ENCODE results near the gene R3HDM1.
"Not testable (repeated sequence)": the region's sequence is repeated elsewhere in the genome, so short reads cannot be mapped to it uniquely, and the experiment has no call there.

The R3HDM1 gene

GRCh38 chr2:135531231-135532197, at the start of gene R3HDM1:
TSS of gene R3HDM1 (plus strand) at chr2:135531484. CDS start at chr2:135604846, 73,362 bp downstream.
- peak; percentile 92 to 95 for DNase-seq

DNA sequence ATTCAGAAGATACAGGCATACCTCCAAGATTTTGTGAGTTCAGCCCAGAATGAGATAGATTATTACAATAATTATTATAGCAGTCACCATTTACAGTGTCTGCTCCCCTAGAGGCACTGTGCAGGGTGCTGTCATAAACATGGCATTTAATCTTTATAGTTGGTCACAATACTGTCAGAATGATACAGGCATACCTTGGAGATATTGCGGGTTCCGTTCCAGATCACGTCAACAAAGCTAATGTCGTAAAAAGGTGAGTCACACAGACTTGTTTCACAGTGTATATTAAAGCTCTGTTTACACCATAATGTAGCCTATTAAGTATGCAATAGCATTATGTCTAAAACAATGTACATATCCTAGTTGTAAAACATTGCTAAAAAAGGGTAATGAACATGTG, 45.8 kb upstream of the R3HDM1 start:
- DNase-seq, result no peak

DNA sequence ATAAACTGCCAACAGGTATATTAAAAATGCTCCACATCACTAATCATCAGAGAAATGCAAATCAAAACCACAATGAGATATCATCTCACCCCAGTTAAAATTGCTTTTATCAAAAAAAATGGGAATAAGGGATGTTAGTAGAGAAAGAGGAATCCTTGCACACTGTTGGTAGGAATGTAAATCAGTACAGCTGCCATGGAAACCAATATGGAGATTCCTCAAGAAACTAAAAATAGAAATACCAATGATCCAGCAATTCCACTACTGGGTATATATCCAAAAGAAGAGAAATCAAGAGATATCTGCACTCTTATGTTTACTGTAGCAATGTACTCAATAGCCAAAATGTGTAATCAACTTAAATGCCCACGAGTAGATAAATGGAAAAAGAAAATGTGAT, 40.9 kb upstream of the R3HDM1 start:
- no peak for DNase-seq

- no peak for DNase-seq
Measured at GRCh38 chr2:135494503-135494902, 36.8 kb upstream of the R3HDM1 start.

- DNase-seq, result no peak
Measured at GRCh38 chr2:135494917-135495316, 36.4 kb upstream of the R3HDM1 start.

DNA sequence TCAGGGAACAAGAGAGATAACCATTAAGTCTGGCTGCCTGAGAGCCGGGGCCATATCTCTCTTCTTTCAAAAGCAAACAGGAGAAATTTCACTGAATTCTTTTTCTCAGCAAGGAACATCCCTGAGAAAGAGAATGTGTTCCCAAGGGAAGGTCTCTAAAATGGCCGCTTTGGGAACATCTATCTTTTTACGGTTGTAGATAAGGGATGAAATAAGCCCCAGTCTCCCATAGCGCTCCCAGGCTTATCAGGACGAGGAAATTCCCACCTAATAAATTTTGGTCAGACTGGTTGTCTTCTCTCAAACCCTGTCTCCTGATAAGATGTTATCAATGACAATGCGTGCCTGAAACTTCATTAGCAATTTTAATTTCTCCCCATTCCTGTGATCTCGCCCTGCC, 32.7 kb upstream of the R3HDM1 start:
- DNase-seq, result not testable (repeated sequence)

GRCh38 chr2:135504811-135505210, 26.5 kb upstream of the R3HDM1 start:
- no peak for DNase-seq

DNA sequence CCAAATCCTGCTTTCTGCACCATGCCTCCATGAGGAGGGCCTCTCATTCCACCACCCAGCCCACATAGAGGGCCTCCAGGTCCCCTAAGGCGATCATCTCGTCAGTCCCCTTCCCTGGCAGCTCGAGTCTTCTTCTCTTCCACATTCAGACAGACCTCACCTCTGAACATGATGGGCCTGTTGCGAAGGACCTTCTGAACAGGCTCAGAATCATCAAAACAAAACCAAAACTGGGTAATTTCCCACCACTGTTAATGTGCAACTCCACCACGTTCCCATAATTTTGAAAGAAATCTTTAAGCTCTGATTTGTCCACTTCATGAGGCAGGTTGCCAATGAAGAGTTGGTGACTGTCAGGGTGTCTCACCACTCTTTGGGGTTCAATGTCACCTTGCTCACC, 20.7 kb upstream of the R3HDM1 start:
- no peak for DNase-seq

GRCh38 chr2:135512099-135512498, 19.2 kb upstream of the R3HDM1 start:
- DNase-seq, result no peak

DNA sequence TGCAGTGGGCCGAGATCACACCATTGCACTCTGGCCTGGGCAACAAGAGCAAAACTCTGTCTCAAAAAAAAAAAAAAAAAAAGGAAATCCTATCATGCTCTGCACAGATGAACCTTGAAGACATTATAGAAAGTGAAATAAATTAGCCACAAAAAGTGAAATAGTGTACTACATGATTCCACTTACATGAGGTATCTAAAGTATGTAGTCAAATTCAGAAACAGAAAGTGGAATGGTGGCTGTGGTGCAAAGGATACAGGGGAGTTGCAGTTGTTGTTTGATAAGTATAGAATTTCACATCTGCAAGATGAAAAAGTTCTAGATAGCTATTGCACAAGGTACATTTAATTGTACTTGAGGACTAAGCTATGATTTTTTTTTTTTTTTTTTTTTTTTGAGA, 5.5 kb upstream of the R3HDM1 start:
- no peak for DNase-seq

DNA sequence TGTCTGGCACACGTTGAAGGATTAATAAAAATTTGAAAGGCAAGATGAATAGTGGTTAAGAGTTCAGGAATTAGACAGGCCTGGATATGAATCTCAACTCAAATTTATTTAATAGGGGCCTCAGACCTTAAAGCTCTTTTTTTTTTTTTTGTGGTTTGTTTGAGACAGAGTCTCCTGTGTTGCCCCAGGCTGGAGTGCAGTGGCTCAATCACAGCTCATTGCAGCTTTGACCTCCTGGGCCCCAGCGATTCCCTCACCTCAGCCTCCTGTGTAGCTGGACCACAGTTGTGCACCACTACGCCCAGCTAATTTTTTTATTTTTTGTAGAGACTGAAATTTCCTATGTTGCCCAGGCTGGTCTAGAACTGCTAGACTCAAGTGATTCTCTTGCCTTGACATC, 3.3 kb upstream of the R3HDM1 start:
- DNase-seq, result no peak

DNA sequence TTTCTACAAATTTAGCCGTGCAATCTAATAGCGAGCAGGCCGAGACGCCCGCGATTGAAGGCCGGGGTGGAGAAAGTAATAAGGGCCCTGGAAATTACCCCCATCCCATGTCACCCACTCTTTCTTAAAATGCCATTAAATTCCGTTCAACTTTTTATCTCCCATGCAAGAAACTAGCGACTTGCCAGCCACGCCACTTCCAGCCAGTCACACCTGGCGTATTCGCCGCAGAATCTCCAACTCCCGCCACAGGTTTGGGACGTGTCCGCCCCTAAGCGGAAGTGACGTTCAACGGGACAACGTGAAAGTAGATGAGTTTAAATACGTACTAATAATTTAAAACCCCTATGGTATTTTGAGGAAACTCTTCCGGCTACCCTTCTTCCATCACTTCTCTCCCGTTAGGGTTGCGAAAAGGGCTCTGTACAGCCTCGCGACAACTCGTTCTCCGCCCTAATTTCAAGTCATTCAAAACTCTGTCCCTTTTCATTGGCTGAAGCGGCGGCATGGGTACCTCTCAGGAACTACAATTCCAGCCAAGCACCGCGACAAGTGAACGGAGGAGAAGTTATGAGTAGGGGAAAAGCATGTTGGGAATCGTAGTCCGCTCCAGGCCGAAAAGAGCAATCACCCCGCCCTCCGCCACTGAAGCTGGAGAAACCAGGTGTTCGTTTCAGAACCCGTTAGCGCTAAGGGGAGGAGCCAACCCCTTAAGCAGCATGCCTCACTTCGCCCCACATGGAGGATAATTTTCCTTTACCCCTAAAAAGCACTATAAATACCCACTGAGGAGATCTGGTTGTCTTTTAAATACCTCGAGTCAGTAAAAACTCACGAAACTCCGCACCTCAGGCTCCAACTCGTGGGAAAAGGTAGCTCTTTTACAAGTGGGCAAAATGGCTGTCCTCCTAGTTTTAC, 712 bp upstream of the R3HDM1 start, which contains the start of gene ZRANB3:
Gene ZRANB3, minus strand, starts transcription at position 906 of the 918 bp plus-strand sequence.
- DNase-seq, result peak; percentile 84 to 95

DNA sequence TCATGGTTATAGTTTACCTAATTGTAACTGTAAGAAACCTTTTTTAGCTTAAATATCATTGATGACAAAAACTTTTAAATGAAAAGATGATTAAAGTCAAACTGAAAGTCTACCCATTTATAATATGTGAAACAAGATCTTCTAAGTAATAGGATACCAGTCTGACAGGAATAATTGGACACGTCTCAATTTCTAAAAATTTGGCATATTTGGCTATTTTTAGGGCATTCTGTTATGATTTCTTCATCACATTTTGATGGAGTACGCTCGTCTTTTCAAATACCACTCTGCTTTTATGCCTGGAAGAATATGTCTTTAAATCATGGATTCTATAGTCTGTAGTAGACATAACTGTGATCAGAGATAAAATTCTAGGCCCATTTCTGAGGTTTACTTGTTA, 1.3 kb downstream of the R3HDM1 start:
- no peak for DNase-seq

- not testable (repeated sequence) for DNase-seq
Measured at GRCh38 chr2:135533545-135533944, 2.3 kb downstream of the R3HDM1 start.

DNA sequence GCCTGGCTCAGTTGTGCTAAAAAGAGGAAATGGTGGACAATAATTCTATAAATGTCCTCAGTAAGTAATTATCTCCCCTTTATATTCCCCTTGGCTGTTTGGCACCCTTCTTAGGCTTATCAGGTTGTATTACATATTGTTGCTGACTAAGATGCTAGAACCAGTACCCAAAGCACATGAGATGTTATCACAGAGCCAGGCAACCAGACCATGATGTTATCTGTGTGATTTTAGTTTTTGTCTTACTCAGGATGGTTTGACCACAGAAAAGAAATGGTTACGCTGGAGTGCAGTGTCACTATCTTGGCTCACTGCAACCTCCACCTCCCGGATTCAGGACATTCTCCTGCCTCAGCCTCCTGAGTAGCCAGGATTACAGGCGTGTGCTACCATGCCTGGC, 15.2 kb downstream of the R3HDM1 start:
- DNase-seq, result no peak

DNA sequence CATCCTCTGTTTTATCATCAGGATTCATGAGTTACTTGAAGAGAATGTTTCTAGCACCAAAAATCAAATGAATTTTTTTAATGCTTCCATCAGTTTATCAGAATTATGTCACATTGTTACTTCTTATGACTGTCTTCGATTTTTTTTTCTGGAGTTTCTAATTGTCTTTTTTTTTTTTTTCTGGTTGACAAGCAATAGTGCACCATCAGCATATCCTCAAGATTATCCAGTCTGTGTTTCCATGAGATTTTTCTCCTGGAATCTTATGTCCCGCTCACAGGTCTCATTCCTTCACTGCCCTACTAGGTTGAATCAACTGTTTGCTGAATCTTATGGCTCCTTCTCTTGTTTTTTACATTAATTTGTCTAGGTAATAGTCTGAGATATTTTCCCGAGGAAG, 16.0 kb downstream of the R3HDM1 start:
- no peak for DNase-seq

GRCh38 chr2:135551356-135551755, 20.1 kb downstream of the R3HDM1 start:
- no peak for DNase-seq

- no peak for DNase-seq
Measured at GRCh38 chr2:135552887-135553286, 21.6 kb downstream of the R3HDM1 start.

DNA sequence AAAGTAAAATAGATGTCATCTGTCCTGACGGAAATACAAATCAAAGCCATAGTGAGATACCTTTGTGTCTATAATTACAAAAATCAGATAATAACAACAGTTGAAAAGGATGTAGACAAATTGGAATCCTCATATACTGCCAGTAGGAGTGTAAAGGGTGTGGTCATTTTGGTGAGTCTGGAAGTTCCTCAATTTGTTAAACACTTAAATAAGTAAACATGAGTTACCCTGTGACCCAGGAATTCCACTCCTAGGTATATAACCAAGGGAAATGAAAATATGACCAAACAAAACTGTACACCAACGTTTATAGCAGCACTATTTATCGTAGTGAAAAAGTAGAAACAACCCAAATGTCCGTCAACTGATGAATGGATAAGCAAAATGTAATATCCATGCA, 24.0 kb downstream of the R3HDM1 start:
- DNase-seq, result no peak

DNA sequence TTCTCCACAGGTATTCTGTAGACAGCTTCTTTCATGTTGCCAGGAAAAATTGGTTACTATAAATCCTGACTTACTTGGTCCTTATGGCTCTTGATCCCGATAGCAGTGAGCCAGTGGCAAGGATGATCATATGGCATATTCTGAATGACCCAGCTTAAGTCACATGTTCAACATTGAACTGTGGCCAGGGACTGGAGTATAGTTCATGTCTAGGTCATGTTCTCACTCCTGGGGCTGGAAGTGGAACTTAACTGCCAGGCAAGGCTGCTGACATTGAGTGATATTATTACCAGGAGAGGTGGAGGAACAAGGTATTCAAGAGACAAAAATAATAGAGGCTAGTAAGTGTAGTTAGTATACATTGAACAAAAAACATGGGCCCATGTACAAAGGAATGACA, 26.2 kb downstream of the R3HDM1 start:
- no peak for DNase-seq

- no peak for DNase-seq
Measured at GRCh38 chr2:135561925-135562324, 30.6 kb downstream of the R3HDM1 start.

- DNase-seq, result no peak
Measured at GRCh38 chr2:135563793-135564192, 32.5 kb downstream of the R3HDM1 start.

GRCh38 chr2:135570884-135571283, 39.6 kb downstream of the R3HDM1 start:
- DNase-seq, result no peak

- DNase-seq, result no peak
Measured at GRCh38 chr2:135573620-135574019, 42.3 kb downstream of the R3HDM1 start.
